GM23248 (cell line): ENCODE data around the gene CRYAA.

Experiments used
- EZH2 ChIP-seq: fragments of 200-600 bp; sonication (generic); IDR thresholded peaks from 2 replicates; pipeline ENCODE4 v1.6.1; 2018; ENCODE audit warnings: antibody characterized with exemption, mild to moderate bottlenecking; ENCODE audit not compliant: insufficient read depth, poor library complexity, severe bottlenecking
- EZH2phosphoT487 ChIP-seq: fragments of 200-600 bp; sonication (generic); IDR thresholded peaks from 2 replicates; pipeline ENCODE4 v1.6.1; 2018; ENCODE audit warnings: antibody characterized with exemption, moderate library complexity, mild to moderate bottlenecking, low read depth; ENCODE audit not compliant: insufficient read depth

- TF ChIP-seq EZH2 (no peak), EZH2phosphoT487 (no peak)
Measured at GRCh38 chr21:43207868-43208267, 39.1 kb downstream of the CRYAA start.
